Activated CD8-positive, alpha-beta memory T cell treated with anti-CD3 and anti-CD28 coated beads, Interleukin-2, amount 50 U/mL, for 1 hour (primary cell): ENCODE results near the gene WDFY2.
"Not testable (repeated sequence)": the region's sequence is repeated elsewhere in the genome, so short reads cannot be mapped to it uniquely, and the experiment has no call there.

Experiments
- DNase-seq: peaks from one replicate; pipeline ENCODE4 v3.0.0-alpha.2; 2020; ENCODE audit errors: extremely low read depth

The WDFY2 gene

GRCh38 chr13:51564671-51565070 is 19.6 kb upstream of the WDFY2 start:
- DNase-seq, result no peak

- not testable (repeated sequence) for DNase-seq
These were observed 15.3 kb upstream of the WDFY2 start for GRCh38 chr13:51569001-51569400.

GRCh38 chr13:51576754-51577153 is 7.5 kb upstream of the WDFY2 start:
- no peak for DNase-seq

- no peak for DNase-seq
These were observed 6.6 kb upstream of the WDFY2 start for GRCh38 chr13:51577690-51578089.

- no peak for DNase-seq
These were observed 4.6 kb upstream of the WDFY2 start for GRCh38 chr13:51579676-51580075.

GRCh38 chr13:51581148-51581820 is 3.0 kb upstream of the WDFY2 start:
- no peak for DNase-seq

GRCh38 chr13:51583469-51583874 is 790 bp upstream of the WDFY2 start:
- DNase-seq, result no peak

- peak; percentile 32 for DNase-seq
These were observed 740 bp downstream of the WDFY2 start for GRCh38 chr13:51584731-51585672.

- no peak for DNase-seq
These were observed 1.4 kb downstream of the WDFY2 start for GRCh38 chr13:51585696-51586095.

- no peak for DNase-seq
These were observed 3.1 kb downstream of the WDFY2 start for GRCh38 chr13:51587372-51587771.

GRCh38 chr13:51588406-51588949 is 4.2 kb downstream of the WDFY2 start:
- DNase-seq, result no peak

GRCh38 chr13:51589793-51590192 is 5.5 kb downstream of the WDFY2 start:
- no peak for DNase-seq

GRCh38 chr13:51590231-51590970 is 6.1 kb downstream of the WDFY2 start:
- DNase-seq, result no peak

GRCh38 chr13:51590971-51591627 is 6.8 kb downstream of the WDFY2 start:
- no peak for DNase-seq

GRCh38 chr13:51591938-51592337 is 7.7 kb downstream of the WDFY2 start:
- DNase-seq, result not testable (repeated sequence)

- DNase-seq, result no peak
These were observed 10.2 kb downstream of the WDFY2 start for GRCh38 chr13:51594432-51594831.

GRCh38 chr13:51595416-51595815 is 11.2 kb downstream of the WDFY2 start:
- no peak for DNase-seq

- DNase-seq, result no peak
These were observed 12.3 kb downstream of the WDFY2 start for GRCh38 chr13:51596541-51596940.

- no peak for DNase-seq
These were observed 15.3 kb downstream of the WDFY2 start for GRCh38 chr13:51599444-51600176.

GRCh38 chr13:51600703-51601102 is 16.4 kb downstream of the WDFY2 start:
- DNase-seq, result no peak
